IgD-negative memory B cell (primary cell): ENCODE results near the gene RHEB. TPM values are rescaled to one million over a fixed set of nuclear protein-coding genes. Genes with fewer than 3 reads are reported as not detected.

Experiments
- H3K27ac Mint-ChIP-seq, 3 donors: one replicate each; pipeline ENCODE4 v1.8.0; 2020 to 2022; ENCODE audit warnings: mild to moderate bottlenecking in 3 of 3, mixed read lengths in 3 of 3, moderate library complexity in 1 of 3
- H3K27me3 Mint-ChIP-seq: one replicate; pipeline ENCODE4 v1.8.0; 2021; ENCODE audit warnings: mixed read lengths
- H3K36me3 Mint-ChIP-seq: one replicate; pipeline ENCODE4 v1.8.0; 2020; ENCODE audit warnings: mild to moderate bottlenecking, mixed read lengths
- H3K4me1 Mint-ChIP-seq, 3 donors: one replicate each; pipeline ENCODE4 v1.8.0; 2020 to 2022; ENCODE audit warnings: mixed read lengths in 3 of 3, mild to moderate bottlenecking in 1 of 3
- H3K4me3 Mint-ChIP-seq, 4 donors: one replicate each; pipeline ENCODE4 v1.8.0; 2020 to 2022; ENCODE audit warnings: mild to moderate bottlenecking in 4 of 4, mixed read lengths in 4 of 4, moderate library complexity in 3 of 4
- H3K9me3 Mint-ChIP-seq, 3 donors: one replicate each; pipeline ENCODE4 v1.8.0; 2020 to 2021; ENCODE audit warnings: mixed read lengths in 3 of 3, mild to moderate bottlenecking in 1 of 3
- polyA plus RNA-seq: library from polyadenylated mRNA; unstranded; fragments of 300-500 nt; fragmentation: Illumina TruSeq; gene quantifications from one replicate; pipeline ENCODE4 v1.2.3, GENCODE V29; 2021

RHEB gene
- polyA plus RNA-seq, 1 donor from 2014 or later, result 34.3 TPM

DNA sequence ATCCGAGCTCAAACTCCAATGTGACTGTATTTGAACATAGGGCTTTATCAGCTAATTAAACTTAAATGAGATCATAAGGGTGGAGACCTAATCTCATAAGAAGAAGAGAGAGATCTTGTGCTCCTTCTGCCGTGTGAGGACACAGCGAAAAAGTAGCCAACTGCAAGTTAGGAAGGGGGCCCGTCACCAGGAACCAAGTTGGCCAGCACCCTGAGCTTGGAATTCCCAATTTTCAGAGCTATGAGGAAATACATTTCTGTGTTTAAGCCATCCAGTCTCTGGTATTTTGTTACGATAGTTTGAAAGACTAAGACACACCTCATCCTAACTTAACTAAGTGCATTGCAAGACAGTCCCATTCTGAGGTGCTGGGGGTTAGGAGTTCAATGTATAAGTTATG, 95.8 kb downstream of the RHEB start:
- Mint-ChIP-seq H3K36me3 (no peaks in the 10 kb centered on the region), H3K4me1 (no peaks in the 10 kb centered on the region), H3K9me3 (peaks cover 4 to 18% (median 7%) of the 10 kb centered on the region in 3 donors), H3K4me3 (no peak overlapping the region), H3K27ac (no peak overlapping the region), H3K27me3 (peaks cover 18% of the 10 kb centered on the region)

DNA sequence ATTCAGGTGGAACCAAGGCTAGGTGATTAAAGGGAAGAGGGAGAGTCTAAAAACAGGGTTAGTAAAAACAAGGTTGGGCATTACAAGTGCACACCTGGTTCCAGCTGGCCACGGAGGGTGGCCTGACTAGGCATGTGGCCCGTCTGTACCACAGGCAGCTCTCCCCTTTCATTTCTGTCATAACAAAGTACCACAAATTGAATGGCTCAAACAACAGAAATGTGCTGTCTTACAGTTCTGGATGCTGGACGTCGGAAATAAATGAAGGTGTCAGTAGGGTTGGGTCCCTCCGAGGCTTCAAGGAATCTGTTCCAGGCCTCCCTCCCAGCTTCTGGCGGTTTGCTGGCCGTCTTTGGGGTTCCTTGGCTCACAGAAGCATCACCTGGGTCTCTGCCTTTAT, 96.5 kb downstream of the RHEB start:
- Mint-ChIP-seq H3K27ac (no peak overlapping the region), H3K36me3 (no peaks in the 10 kb centered on the region), H3K27me3 (peaks cover 17% of the 10 kb centered on the region), H3K4me1 (no peaks in the 10 kb centered on the region), H3K9me3 (peaks cover 4 to 20% (median 9%) of the 10 kb centered on the region in 3 donors), H3K4me3 (no peak overlapping the region)

DNA sequence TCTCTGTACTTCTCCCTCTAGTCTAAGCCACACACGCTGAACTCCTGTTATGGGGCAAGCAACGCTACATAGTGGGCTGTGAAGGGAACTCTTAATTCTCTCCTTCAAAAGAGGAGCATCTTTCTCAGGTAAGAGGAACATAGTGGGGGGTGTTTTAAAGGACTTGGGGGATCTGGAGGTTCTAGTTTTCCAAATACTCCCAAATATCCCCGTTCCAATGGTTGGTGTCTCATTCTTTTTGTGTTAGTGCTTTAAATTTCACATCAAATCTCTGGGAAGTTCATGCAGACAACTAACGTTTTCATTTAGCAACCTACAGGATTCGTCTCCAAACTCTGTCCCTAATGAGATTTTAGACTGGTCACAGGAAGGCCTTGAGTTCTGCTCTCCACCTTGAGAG, 97.5 kb downstream of the RHEB start:
- Mint-ChIP-seq H3K27ac (no peak overlapping the region), H3K27me3 (peaks cover 17% of the 10 kb centered on the region), H3K4me1 (no peaks in the 10 kb centered on the region), H3K9me3 (peaks cover 4 to 23% (median 11%) of the 10 kb centered on the region in 3 donors), H3K36me3 (no peaks in the 10 kb centered on the region), H3K4me3 (no peak overlapping the region)

GRCh38 chr7:151420144-151420543, 99.6 kb downstream of the RHEB start:
- Mint-ChIP-seq H3K27ac (no peak overlapping the region), H3K4me1 (no peaks in the 10 kb centered on the region), H3K36me3 (no peaks in the 10 kb centered on the region), H3K27me3 (peaks cover 18% of the 10 kb centered on the region), H3K9me3 (peaks cover 4 to 23% (median 13%) of the 10 kb centered on the region in 3 donors), H3K4me3 (no peak overlapping the region)

GRCh38 chr7:151416941-151417315, 102.8 kb downstream of the RHEB start:
- Mint-ChIP-seq H3K27me3 (peaks cover 24% of the 10 kb centered on the region), H3K4me1 (peaks cover 0 to under 1% (median 0%) of the 10 kb centered on the region in 3 donors), H3K9me3 (peaks cover 4 to 11% (median 11%) of the 10 kb centered on the region in 3 donors), H3K36me3 (no peaks in the 10 kb centered on the region), H3K4me3 (no peak overlapping the region), H3K27ac (no peak overlapping the region)

- H3K9me3 Mint-ChIP-seq, result peaks cover 4 to 11% (median 10%) of the 10 kb centered on the region in 3 donors
- H3K27ac Mint-ChIP-seq, result no peak overlapping the region
- peaks cover 0 to 5% (median 0%) of the 10 kb centered on the region in 3 donors for H3K4me1 Mint-ChIP-seq
- no peak overlapping the region for H3K4me3 Mint-ChIP-seq
- H3K27me3 Mint-ChIP-seq, result peaks cover 28% of the 10 kb centered on the region
- H3K36me3 Mint-ChIP-seq, result no peaks in the 10 kb centered on the region
These were observed 103.4 kb downstream of the RHEB start for GRCh38 chr7:151416112-151416940.

Other genes with a start within 250 kb of the RHEB start
- gene NUB1, start 178.1 kb downstream of the RHEB start, polyA plus RNA-seq, result 82.8 TPM
- 0.54 TPM for gene WDR86, start 109.9 kb downstream of the RHEB start, polyA plus RNA-seq
- gene CRYGN, start 79.8 kb downstream of the RHEB start, polyA plus RNA-seq, result not detected